ENCODE data around the gene CFAP20. TPM values are rescaled to one million over a fixed set of nuclear protein-coding genes. Genes with fewer than 3 reads are reported as not detected.

The CFAP20 gene
- total and polyA plus RNA-seq, 2 experiments from 2014 or later: 61.1 to 81.7 TPM

GRCh38 chr16:58125781-58126335 is 3.3 kb downstream of the CFAP20 start (continued):
- TF ChIP-seq ZNF462 (CRISPR knock-in tag; IDR thresholded peaks at IDR 0.05) (no peak), ZNF331 (CRISPR knock-in tag; IDR thresholded peaks at IDR 0.05; ENCODE audit: low read depth) (no peak), EZH2 (IDR thresholded peaks at IDR 0.05; ENCODE audit: low read depth, unreplicated experiment) (no peak), JUNB (IDR thresholded peaks at IDR 0.05; ENCODE audit: unreplicated experiment) (no peak), STAT1 (IDR thresholded peaks at IDR 0.05; ENCODE audit: unreplicated experiment) (no peak), NANOG (IDR thresholded peaks at IDR 0.05; ENCODE audit: borderline replicate concordance) (no peak), POLR2AphosphoS5 (IDR thresholded peaks at IDR 0.05; ENCODE audit: low read depth) (no peak)

- Histone ChIP-seq H3F3A (replicated peaks; ENCODE audit: low read depth) (peaks cover 3% of the 10 kb centered on the region; the same call in 1 of the 2 replicates), H3K4me3 (no peak overlapping the region), H3K4me2 (no peak overlapping the region), H3K36me3 (ENCODE audit: insufficient read depth) (no peaks in the 10 kb centered on the region; the same call in 1 of the 2 replicates), H3K27me3 (ENCODE audit: insufficient read depth) (no peaks in the 10 kb centered on the region), H3K4me1 (ENCODE audit: insufficient read depth) (peaks cover 26% of the 10 kb centered on the region), H2AFZ (no peak overlapping the region), H3K27ac (ENCODE audit: low read depth) (no peak overlapping the region), H4K20me1 (replicated peaks; ENCODE audit: insufficient read depth) (peaks cover 63% of the 10 kb centered on the region), H3K79me2 (replicated peaks; ENCODE audit: insufficient read depth) (peaks cover 83% of the 10 kb centered on the region), H3K9me2 (ENCODE audit: insufficient read depth) (no peaks in the 10 kb centered on the region)
- DNase-seq (ENCODE audit: low spot score): no peak
- H3K27ac Mint-ChIP-seq: no peak overlapping the region
- no peak for ATAC-seq
- peaks cover 40% of the 10 kb centered on the region for H3K4me1 Mint-ChIP-seq
- peaks cover 4% of the 10 kb centered on the region; the same call in 2 of the 3 replicates for H3K36me3 Mint-ChIP-seq (ENCODE audit: low read depth)
- peaks cover 4% of the 10 kb centered on the region; the same call in 2 of the 3 replicates for H3K9me3 Mint-ChIP-seq
- H3K4me3 Mint-ChIP-seq: no peak overlapping the region
- H3K27me3 Mint-ChIP-seq (ENCODE audit: insufficient read depth, low read depth, poor library complexity): peaks cover 5% of the 10 kb centered on the region
- TF ChIP-seq ZNF462 (CRISPR knock-in tag; IDR thresholded peaks at IDR 0.05) (no peak), ZNF114 (CRISPR knock-in tag; IDR thresholded peaks at IDR 0.05) (no peak), ETS1 (IDR thresholded peaks at IDR 0.05) (no peak)
Observed at GRCh38 chr16:58125041-58125440, 4.1 kb downstream of the CFAP20 start.

All from GM23338 (cell line).